GM18867 (cell line): Measurements from ENCODE around the gene AADAC.
"Not testable (repeated sequence)": the region's sequence is repeated elsewhere in the genome, so short reads cannot be mapped to it uniquely, and the experiment has no call there.

ENCODE experiments used
- ATAC-seq: cut with Tn5 transposase; IDR thresholded peaks from one replicate; pipeline ENCODE4 v1.9.1; 2021; ENCODE audit warnings: mild to moderate bottlenecking, moderate library complexity; ENCODE audit not compliant: unreplicated experiment

Gene AADAC

GRCh38 chr3:151796105-151796680 is 17.7 kb upstream of the AADAC start:
- ATAC-seq = no peak

DNA sequence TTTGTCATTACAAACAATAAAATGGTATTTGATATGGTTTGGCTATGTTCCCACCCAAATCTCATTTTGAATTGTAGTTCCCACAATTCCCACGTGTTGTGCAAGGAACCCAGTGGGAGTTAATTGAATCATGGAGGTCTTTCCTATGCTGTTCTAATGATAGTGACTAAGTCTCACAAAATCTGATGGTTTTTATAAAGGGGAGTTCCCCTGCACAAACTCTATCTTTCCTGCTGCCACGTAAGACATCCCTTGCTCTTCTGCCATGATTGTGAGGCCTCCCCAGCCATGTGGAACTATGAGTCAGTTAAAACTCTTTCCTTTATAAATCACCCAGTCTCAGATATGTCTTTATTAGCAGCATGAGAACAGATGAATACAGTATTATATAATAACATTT is 15.4 kb upstream of the AADAC start:
- no peak for ATAC-seq

GRCh38 chr3:151800431-151800830 is 13.5 kb upstream of the AADAC start:
- ATAC-seq = no peak

- no peak for ATAC-seq
Observed at GRCh38 chr3:151804267-151804666, 9.6 kb upstream of the AADAC start.

GRCh38 chr3:151806838-151807237 is 7.1 kb upstream of the AADAC start:
- no peak for ATAC-seq

DNA sequence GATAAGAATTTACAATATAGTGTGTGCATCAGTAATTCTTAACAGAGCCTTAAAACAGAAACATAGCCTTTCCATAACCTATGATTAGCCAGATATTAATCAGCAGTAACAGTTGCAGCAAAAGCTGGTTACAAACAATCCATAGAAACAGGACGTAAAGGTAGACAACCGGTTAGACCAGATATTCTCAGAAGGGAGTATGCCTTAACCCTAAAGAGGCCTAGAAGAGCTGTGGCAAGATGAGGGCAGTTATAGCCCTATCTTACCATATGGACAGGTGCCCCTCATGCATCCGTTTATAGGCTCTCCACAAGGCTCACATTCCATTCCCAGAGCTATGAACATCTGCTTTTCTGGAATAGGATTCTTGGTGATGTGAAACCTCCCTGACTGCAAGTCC is 5.0 kb upstream of the AADAC start:
- ATAC-seq = not testable (repeated sequence)

DNA sequence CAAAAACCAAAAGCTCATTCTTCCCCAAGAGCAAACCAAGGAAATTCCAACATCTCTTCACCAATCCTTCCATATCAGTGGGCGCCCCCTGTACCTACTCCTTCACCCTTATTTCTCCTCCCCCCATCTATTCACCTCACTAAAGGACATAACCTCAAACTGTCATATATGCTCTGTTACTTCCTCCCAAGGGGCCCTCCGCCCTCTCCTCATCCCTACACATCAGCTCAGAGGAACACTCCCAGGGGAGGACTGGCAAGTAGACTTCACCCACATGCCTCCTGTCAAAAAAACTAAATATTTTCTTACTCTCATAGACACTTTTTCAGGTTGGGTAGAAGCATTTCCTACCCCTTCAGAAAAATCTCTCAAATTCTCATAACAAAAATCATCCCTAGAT is 2.4 kb upstream of the AADAC start:
- ATAC-seq = no peak

GRCh38 chr3:151814588-151814987 is 672 bp downstream of the AADAC start:
- ATAC-seq = no peak

GRCh38 chr3:151816091-151816604 is 2.2 kb downstream of the AADAC start:
- ATAC-seq = no peak

DNA sequence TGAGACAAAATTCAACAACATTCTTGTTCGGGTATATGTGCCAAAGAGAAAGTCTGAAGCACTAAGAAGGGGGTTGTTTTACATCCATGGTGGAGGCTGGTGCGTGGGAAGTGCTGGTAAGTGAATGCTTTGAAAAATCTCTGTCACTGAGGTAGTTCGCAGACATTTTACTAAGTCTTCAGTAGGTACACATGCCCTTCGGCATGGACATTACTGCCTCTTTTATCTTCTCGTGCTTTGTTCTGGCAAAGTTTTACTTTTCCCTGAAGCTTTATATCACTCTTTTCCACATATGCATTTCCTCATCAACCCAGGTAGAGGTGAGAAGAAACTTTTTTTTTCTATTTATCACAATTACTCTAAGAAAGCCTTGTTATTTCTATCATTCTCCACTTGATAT is 3.6 kb downstream of the AADAC start:
- ATAC-seq = no peak

DNA sequence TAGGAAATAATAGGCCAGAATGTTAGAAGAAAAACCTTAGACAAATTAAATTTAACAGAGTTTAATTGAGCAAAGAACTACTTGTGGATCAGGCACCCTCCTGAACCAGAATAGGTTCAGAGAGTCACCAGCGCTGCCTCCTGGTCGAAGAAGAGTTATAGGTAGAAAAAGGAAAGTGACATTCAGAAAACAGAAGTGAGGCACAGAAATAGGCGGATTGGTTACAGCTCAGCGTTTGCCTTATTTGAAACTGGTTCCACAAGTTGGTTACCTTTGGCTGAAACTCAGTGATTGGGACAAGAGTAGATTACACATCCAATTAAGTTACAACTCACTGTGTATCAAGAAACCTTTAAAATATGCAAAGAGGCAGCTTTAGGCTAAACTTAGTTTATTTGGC is 4.4 kb downstream of the AADAC start:
- ATAC-seq = no peak

DNA sequence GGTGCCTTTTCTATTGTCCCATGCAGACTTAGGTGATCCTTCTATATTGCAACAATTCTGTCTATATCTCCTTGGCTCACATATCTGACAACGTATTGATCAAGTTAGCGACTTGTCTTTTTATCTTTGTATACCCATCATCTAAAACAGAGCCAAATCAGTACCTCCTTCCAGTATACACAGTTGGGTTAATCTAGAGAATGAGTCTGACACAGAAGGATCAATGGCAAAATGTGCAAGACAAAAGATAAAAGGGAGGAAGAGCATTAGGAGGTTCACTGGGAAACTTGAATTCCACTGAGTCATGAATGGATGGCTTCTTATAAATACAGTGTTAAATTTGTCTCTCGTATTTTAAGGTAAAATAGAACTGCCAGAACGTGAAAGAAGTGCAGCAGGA is 6.0 kb downstream of the AADAC start:
- no peak for ATAC-seq

GRCh38 chr3:151827816-151828215 is 13.9 kb downstream of the AADAC start:
- no peak for ATAC-seq

- ATAC-seq = no peak
Observed at GRCh38 chr3:151835751-151836525, 22.0 kb downstream of the AADAC start.

DNA sequence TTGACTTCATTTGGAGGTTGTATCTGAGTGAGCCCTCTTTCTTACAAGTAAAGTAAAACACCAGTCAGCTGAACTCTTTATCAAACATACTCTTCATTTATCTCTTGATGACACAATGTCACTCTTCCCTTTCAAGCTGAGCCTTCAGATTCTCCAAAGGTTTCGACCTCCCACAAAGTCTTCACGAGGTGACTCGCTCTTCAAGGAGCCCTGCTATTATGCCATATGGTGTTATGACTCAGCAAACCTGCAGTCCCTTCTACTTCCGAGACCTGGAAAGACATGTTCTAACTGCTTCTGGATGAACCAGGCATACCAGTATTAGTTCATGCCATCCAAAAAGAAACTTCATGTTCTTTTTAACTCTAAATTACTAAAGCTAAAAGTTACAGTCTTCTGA is 23.1 kb downstream of the AADAC start:
- ATAC-seq = no peak

DNA sequence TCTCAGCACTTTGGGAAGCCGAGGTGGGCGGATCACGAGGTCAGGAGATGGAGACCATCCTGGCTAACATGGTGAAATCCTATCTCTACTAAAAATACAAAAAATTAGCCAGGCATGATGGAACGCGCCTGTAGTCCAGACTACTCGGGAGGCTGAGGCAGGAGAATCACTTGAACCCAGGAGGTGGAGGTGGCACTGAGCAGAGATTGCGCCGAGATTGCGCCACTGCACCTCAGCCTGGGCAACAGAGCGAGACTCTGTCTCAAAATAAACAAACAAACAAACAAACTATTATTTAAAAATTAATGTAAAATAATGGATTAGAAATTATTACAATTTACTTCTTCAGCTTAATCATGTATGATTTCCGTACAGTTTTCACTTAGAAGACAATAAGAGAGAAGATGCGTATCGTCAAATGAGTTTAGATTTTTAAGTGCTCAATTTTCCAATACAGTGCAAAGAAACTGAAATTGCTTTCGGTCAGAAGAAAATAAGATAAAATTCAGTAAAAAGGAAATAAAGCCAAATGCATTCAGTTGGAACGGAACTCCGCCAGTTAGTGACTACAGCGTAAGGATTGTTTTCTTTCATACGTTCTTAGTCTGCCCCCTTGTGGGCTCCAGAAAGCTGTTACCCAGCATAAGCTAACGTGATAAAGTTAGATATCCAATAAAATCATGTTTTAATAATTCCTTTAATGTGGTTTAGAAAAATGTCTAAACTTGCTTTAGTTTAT is 24.8 kb downstream of the AADAC start:
- peak; percentile 84 for ATAC-seq

DNA sequence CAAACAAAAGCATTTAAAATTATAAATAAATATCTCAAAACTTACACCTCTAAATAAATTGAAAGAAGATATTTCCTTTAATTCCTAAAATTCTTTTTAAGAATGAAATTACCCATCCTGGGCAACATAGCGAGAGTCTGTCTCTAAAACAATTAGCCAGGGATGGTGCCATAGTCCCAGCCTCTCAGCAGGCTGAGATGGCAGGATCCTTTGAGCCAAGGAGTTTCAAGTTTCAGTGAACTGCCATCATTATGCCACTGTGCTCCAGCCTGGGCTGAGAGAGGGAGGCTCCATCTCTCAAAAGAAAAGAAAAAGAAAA is 25.4 kb downstream of the AADAC start:
- no peak for ATAC-seq

DNA sequence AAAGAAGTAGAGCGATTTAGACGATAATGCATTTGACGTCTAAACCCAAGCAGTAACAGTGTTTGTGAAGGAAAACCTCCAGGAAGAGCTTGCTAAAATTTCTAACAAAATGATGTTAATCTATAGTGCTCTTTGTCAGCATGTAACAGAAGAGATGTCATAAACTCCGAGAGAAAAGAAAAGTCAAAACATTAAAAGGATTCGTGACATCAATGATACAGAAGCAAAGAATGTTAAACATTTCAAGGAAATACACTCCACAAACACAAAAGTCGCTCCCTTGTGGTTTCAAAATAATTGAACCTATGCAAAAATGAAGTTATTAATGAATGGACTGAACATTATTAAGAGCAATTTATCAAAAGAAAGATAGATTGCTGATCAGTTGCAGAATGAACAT is 27.9 kb downstream of the AADAC start:
- ATAC-seq = no peak

DNA sequence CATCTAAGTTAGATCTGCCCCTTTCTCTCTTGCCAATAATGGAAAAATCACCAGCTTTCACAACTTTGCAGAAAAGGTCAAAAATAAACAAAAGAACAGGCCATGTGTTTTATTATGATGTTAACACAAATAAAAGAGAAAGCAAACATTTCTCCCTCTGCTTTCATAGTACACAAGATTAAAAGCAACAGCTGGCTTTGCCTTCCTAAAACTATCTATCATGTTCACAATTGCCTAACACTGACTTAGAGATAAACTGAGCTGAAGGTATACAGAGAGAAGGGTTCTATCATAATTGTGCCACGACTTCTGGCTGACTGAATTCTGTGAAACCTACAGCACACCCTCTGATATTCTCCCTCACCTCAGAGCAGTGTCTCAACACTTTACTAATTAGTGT is 29.4 kb downstream of the AADAC start:
- ATAC-seq = no peak

DNA sequence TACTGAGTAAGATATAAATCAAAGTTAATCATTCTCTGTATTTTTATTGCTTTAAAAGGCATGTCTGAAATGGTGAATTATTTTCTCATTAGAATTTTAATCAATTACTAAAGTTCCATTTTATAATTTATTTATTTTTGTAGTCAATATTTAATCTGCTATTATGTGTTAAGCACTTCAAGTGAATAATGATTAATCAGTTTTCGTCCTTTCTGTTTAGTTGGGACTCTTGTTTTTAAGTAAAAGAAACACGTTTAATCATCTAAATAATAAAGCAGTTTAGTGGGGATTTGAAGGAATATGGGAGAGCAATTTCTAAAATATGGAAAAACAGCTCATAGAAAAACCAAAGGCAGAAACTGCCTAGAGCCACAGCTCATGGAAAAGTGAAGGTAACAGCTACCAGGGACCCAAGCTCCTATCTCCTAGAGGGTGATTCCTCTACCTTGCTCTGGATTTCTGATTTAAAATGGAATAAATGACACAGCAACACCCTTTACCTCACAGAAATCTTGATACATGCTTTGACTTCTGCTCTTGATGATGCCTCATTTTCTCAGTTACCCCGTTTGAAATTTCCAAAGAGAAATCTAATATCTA is 31.5 kb downstream of the AADAC start:
- no peak for ATAC-seq

- ATAC-seq = not testable (repeated sequence)
Observed at GRCh38 chr3:151850065-151850464, 36.1 kb downstream of the AADAC start.
